Caco-2 (cell line): ENCODE measurements around the gene KDM4B. TPM values are rescaled to one million over a fixed set of nuclear protein-coding genes. Genes with fewer than 3 reads are reported as not detected.

Experiments
- BruUV-seq: library from RNA; stranded (reverse); fragments of 400-500 nt; replicated peaks from 2 replicates; lab custom pipeline; 2021; lab: Mats Ljungman, UMichigan
- CTCF ChIA-PET: fragments of 300-600 bp; sonication (Branson Sonifier 250); formaldehyde crosslinking; loops from one replicate; lab custom pipeline; 2022; ENCODE audit warnings: antibody characterized with exemption; lab: Charles Lee
- POLR2A ChIA-PET: fragments of 300-600 bp; sonication (Branson Sonifier 250); formaldehyde crosslinking; loops from one replicate; lab custom pipeline; 2022; ENCODE audit warnings: antibody characterized with exemption; lab: Charles Lee
- DNase-seq, 2 experiments: peaks; one replicate each; pipeline versions ENCODE4 v3.0.0 to v3.0.0-alpha.2; 2020 to 2022
- H3K27me3 ChIP-seq: replicated peaks from 2 replicates; pipeline ENCODE4 v1.6.0; 2011; ENCODE audit warnings: low read length; ENCODE audit not compliant: control insufficient read depth, insufficient read depth
- H3K36me3 ChIP-seq: 2 replicates; pipeline ENCODE4 v1.5.1; 2011; ENCODE audit warnings: low read length; ENCODE audit not compliant: control insufficient read depth, insufficient read depth
- H3K4me1 ChIP-seq: fragments of 250-450 bp; sonication (Bioruptor Pico); 2 replicates; pipeline ENCODE4 v1.5.1; 2020; ENCODE audit warnings: mild to moderate bottlenecking
- H3K4me3 ChIP-seq: 2 replicates; pipeline ENCODE4 v1.5.1; 2011; ENCODE audit warnings: low read depth, mild to moderate bottlenecking, control low read depth, low read length
- H3K9me3 ChIP-seq: fragments of 250-450 bp; sonication (Bioruptor Pico); 2 replicates; pipeline ENCODE4 v1.5.1; 2020; ENCODE audit warnings: mild to moderate bottlenecking, moderate library complexity
- H3K27ac Mint-ChIP-seq: one replicate; pipeline ENCODE4 v1.8.0; 2022; ENCODE audit warnings: mixed read lengths; ENCODE audit not compliant: unreplicated experiment
- H3K27me3 Mint-ChIP-seq: one replicate; pipeline ENCODE4 v1.8.0; 2022; ENCODE audit warnings: mixed read lengths; ENCODE audit not compliant: insufficient read depth, unreplicated experiment
- H3K36me3 Mint-ChIP-seq: one replicate; pipeline ENCODE4 v1.8.0; 2022; ENCODE audit warnings: mild to moderate bottlenecking, mixed read lengths; ENCODE audit not compliant: insufficient read depth, unreplicated experiment
- H3K4me1 Mint-ChIP-seq: one replicate; pipeline ENCODE4 v1.8.0; 2022; ENCODE audit warnings: low read depth, mixed read lengths; ENCODE audit not compliant: unreplicated experiment
- H3K4me3 Mint-ChIP-seq: one replicate; pipeline ENCODE4 v1.8.0; 2022; ENCODE audit warnings: mild to moderate bottlenecking, moderate library complexity, mixed read lengths; ENCODE audit not compliant: unreplicated experiment
- H3K9me3 Mint-ChIP-seq: one replicate; pipeline ENCODE4 v1.8.0; 2022; ENCODE audit warnings: mixed read lengths; ENCODE audit not compliant: unreplicated experiment
- intact Hi-C: fragments of 100-400 bp; cut with micrococcal nuclease; formaldehyde crosslinking; loops from one replicate; pipeline ENCODE4 v1.10.0; 2022; ENCODE audit not compliant: unreplicated experiment
- total RNA-seq: library from RNA; stranded (reverse); gene quantifications from 2 replicates; pipeline ENCODE4 v1.2.3, GENCODE V29; 2022
- TF ChIP-seq, protein P1 (sequence below), 2 experiments: fragments of 200-600 bp in 1 of 2; IDR thresholded peaks; 1 replicate in 1 of 2; 2 replicates in 1 of 2; pipeline versions ENCODE4 v1.5.1 to v1.8.0; 2011 to 2022; ENCODE audit warnings: antibody characterized with exemption in 1 of 2, control low read depth in 1 of 2, inconsistent platforms in 1 of 2, low read depth in 1 of 2, low read length in 1 of 2, mild to moderate bottlenecking in 1 of 2, moderate library complexity in 1 of 2; ENCODE audit not compliant: insufficient read depth in 1 of 2, severe bottlenecking in 1 of 2, unreplicated experiment in 1 of 2

KDM4B gene
- total RNA-seq, 1 experiment from 2014 or later = 27.4 TPM

DNA sequence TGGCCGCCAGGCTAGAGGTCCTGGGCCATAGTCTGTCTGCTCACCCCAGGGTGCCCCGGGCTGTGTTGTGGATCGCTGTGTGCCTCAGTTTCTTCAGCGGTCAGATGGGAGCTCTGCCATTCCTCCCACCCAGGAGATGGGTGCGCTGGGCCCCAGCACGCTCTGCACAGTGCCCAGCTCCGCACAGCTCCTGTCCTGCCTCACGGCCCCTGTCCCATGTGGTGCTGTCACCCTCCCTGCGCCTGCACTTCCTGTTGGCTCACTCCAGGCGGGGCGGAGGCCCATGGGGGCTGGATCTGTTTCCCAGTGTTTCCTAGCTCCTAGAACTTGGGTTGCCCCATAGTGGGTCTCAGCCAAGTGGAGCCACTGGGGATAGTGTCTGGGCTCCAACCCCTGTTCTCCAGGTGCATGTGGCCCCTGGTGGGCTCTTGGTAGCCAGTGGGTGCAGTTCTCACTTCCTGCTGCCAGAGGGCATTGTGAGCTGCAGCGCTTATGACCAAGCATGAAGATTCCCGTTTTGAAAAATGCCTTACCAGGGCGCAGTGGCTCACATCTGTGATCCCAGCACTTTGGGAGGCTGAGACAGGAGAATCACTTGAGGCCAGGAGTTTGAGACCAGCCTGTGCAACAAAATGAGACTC is 69.8 kb downstream of the KDM4B start:
- peaks cover 52% of the 10 kb centered on the region for H3K36me3 Mint-ChIP-seq
- TF ChIP-seq, protein P1, sequence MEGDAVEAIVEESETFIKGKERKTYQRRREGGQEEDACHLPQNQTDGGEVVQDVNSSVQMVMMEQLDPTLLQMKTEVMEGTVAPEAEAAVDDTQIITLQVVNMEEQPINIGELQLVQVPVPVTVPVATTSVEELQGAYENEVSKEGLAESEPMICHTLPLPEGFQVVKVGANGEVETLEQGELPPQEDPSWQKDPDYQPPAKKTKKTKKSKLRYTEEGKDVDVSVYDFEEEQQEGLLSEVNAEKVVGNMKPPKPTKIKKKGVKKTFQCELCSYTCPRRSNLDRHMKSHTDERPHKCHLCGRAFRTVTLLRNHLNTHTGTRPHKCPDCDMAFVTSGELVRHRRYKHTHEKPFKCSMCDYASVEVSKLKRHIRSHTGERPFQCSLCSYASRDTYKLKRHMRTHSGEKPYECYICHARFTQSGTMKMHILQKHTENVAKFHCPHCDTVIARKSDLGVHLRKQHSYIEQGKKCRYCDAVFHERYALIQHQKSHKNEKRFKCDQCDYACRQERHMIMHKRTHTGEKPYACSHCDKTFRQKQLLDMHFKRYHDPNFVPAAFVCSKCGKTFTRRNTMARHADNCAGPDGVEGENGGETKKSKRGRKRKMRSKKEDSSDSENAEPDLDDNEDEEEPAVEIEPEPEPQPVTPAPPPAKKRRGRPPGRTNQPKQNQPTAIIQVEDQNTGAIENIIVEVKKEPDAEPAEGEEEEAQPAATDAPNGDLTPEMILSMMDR (IDR thresholded peaks at IDR 0.05; ENCODE audit: insufficient read depth in 1 of 2, low read depth in 1 of 2, low read length in 1 of 2, severe bottlenecking in 1 of 2, unreplicated experiment in 1 of 2) = peak; percentile 46 to 51
- no peaks in the 10 kb centered on the region for H3K4me1 ChIP-seq
- no peaks in the 10 kb centered on the region for H3K9me3 ChIP-seq
- no peaks in the 10 kb centered on the region for H3K36me3 ChIP-seq
- H3K4me1 Mint-ChIP-seq = no peaks in the 10 kb centered on the region
- ChIA-PET CTCF (interaction anchor here (0.8 to 1.2 kb wide), 2 partner anchors 12 to 170 kb away, joined by 3 to 4 read pairs; no protein-coding TSS in a partner anchor), POLR2A (no interaction called here)
- H3K27ac Mint-ChIP-seq = no peak overlapping the region
- H3K27me3 Mint-ChIP-seq = no peaks in the 10 kb centered on the region
- BruUV-seq = no TSS peak
- no peak overlapping the region for H3K4me3 Mint-ChIP-seq
- no peak overlapping the region for H3K4me3 ChIP-seq
- intact Hi-C loops = no loop called here
- H3K9me3 Mint-ChIP-seq = no peaks in the 10 kb centered on the region
- no peaks in the 10 kb centered on the region for H3K27me3 ChIP-seq
- peak in 1 of 2 experiments; percentile 38 for DNase-seq

DNA sequence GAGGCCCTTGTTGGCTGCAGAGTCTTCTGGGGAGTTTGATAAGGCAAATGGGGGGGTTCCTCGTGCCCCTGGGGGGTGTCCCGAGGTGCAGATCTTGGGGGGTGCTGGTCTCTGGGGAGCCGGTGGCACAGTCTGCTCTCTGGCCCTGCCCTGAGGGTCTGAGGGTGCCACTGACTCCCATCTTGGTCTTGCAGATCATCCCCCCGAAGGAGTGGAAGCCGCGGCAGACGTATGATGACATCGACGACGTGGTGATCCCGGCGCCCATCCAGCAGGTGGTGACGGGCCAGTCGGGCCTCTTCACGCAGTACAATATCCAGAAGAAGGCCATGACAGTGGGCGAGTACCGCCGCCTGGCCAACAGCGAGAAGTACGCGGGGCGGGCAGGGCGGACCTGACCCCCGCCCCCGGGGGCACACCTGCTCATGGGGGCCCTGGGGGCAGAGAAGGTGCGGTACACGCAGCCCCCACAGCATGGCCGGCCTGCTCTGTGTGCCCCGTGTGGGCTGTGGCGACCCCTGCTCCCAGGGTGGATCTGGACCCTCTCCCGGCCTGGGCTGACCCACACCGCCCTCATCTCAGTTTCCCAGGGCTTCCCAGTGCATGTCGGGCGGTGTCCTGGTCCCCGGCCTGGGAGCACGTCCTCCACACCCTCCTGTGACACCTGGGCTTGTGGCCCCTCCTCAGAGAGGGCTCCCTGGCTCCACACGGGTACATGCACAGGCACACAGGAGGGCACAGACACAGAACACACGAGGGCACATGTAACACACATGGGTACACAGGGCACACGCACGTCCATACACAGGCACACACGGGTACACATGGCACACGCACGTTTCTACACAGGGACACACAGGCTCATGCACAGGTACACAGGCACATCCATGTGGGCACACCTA is 71.0 kb downstream of the KDM4B start:
- ChIA-PET POLR2A (no interaction called here), CTCF (interaction anchor here (0.8 kb wide), 1 partner anchor 13 kb away, joined by 4 read pairs; no protein-coding TSS in a partner anchor)
- Histone ChIP-seq H3K27me3 (no peaks in the 10 kb centered on the region), H3K4me3 (no peak overlapping the region), H3K9me3 (no peaks in the 10 kb centered on the region), H3K36me3 (no peaks in the 10 kb centered on the region), H3K4me1 (no peaks in the 10 kb centered on the region)
- no peaks in the 10 kb centered on the region for H3K27me3 Mint-ChIP-seq
- no peak overlapping the region for H3K27ac Mint-ChIP-seq
- BruUV-seq = no TSS peak
- peaks cover under 1% of the 10 kb centered on the region for H3K4me1 Mint-ChIP-seq
- H3K36me3 Mint-ChIP-seq = peaks cover 50% of the 10 kb centered on the region
- no peak for DNase-seq
- TF ChIP-seq, protein P1 (IDR thresholded peaks at IDR 0.05; ENCODE audit: insufficient read depth in 1 of 2, low read depth in 1 of 2, low read length in 1 of 2, severe bottlenecking in 1 of 2, unreplicated experiment in 1 of 2) = no peak
- H3K4me3 Mint-ChIP-seq = no peak overlapping the region
- intact Hi-C loops = no loop called here
- no peaks in the 10 kb centered on the region for H3K9me3 Mint-ChIP-seq

DNA sequence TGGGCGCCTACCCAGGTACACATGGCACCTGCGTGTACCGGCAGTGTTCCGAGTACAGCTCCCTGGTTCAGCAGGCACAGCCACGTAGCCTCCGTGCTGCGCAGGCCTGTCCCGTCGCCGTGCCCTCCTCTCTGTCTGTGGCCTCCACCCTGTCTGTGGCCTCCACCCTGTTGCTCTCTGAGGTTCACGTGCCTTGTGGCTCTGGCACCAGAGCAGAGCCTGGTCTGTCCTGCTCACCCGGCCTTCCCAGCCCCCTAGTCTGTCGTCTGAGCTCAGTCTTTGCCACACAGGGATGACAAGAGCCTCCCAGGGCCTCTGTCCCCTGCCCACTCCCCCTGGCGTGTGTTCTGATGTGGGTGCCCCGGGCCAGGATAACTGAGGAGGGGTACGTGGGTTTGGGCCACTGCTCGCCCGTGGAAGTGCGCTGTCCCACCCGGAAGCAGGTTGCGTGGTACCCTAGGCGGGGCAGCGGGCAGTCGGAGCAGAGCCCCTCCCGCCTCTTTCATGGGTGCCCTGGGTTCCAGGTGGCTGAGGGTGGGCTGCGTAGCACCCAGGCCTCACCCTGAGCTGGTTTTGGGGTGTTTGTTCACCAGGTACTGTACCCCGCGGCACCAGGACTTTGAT is 71.7 kb downstream of the KDM4B start:
- H3K9me3 Mint-ChIP-seq = no peaks in the 10 kb centered on the region
- no peak overlapping the region for H3K27ac Mint-ChIP-seq
- CTCF ChIA-PET = no interaction called here

More for the DNA sequence above, 71.7 kb downstream of the KDM4B start:
- Mint-ChIP-seq H3K36me3 (peaks cover 53% of the 10 kb centered on the region), H3K4me1 (peaks cover 9% of the 10 kb centered on the region), H3K4me3 (no peak overlapping the region), H3K27me3 (no peaks in the 10 kb centered on the region)
- TF ChIP-seq, protein P1 (IDR thresholded peaks at IDR 0.05; ENCODE audit: insufficient read depth in 1 of 2, low read depth in 1 of 2, low read length in 1 of 2, severe bottlenecking in 1 of 2, unreplicated experiment in 1 of 2) = no peak
- no peaks in the 10 kb centered on the region for H3K36me3 ChIP-seq
- BruUV-seq = no TSS peak
- no peaks in the 10 kb centered on the region for H3K27me3 ChIP-seq
- H3K4me3 ChIP-seq = no peak overlapping the region
- POLR2A ChIA-PET = no interaction called here
- intact Hi-C loops = no loop called here
- no peaks in the 10 kb centered on the region for H3K9me3 ChIP-seq
- no peak for DNase-seq
- peaks cover 1% of the 10 kb centered on the region; the same call in 1 of the 2 replicates for H3K4me1 ChIP-seq
